CD4-positive, alpha-beta T cell treated with Interleukin-2 at 100 ng/mL for 4 hours (primary cell): Measurements from ENCODE around the gene DDX25.
A peak's percentile ranks its signal among the peaks of the same experiment; 100 is the strongest.

Source experiments
- DNase-seq: peaks from one replicate; pipeline ENCODE4 v3.0.0-alpha.2; 2020; ENCODE audit warnings: low spot score

DDX25 gene

DNA sequence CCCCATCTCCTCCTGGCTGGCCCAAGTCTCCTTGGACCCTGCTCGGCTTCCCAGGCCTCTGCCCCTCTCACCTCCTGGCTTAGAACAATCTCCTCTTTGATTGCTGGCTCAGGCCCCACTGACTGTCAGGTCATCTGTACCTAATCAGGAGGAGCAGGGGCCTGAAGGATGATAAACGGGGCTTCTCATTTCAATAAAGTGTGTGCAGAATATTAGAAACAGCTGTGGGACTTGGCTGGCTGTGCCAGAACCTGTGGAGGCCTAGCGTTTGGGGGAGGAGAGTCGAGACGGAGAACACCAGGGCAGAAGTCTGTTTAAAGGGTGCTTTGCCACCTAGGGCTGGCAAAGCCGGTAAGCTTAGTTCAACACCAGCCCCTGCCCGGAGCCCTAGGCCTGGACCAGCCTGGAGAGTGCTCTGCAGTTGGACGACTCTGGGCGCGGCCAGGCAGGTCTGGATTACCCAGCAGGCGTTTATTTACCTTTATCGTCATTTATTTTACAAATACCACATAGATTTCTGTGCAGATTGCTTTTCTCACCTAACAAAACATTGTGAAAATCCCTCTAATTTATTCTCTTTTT, 31.4 kb downstream of the DDX25 start:
- no peak for DNase-seq

DNA sequence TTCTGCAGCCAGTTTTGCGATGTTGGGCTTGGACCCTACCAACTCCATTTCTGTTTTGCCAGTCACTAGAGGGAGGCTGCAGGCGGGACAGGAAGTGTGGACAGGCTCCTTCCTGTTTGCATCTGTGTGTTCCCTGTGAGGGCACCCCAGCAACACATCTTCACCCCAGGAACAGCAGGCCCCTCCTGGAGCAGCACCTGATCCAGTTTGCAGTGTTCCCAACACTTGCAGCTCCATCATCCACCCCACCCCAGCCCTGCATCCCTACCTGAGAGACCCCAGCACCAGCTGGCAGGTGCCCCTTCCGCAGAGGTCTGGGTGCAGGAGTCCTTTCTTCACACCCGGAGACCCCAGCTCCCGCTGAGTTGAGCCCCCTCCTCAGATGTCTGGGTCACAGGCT, 34.1 kb downstream of the DDX25 start:
- DNase-seq = no peak

DNA sequence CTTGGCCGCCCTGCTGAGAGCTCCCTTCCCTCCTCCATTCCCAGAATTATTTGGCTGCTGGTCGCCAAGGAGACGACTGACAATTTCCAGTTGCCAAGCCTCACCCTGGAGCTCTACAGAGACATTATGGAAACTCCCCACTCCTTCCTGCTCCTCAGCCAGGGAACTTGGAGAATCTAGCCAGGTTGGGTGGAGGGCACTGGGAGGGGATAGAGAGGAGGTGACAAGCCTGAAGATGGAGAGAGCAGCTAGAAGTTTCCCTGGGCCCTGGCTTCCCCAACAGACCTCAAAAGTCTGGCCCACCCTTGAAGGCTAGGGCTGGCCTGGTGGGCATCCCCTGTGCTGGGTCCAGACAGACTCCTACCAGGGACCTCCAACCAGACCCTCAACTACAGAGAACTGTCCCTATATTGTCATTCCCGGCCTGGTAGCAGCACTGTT, 34.8 kb downstream of the DDX25 start:
- no peak for DNase-seq

DNA sequence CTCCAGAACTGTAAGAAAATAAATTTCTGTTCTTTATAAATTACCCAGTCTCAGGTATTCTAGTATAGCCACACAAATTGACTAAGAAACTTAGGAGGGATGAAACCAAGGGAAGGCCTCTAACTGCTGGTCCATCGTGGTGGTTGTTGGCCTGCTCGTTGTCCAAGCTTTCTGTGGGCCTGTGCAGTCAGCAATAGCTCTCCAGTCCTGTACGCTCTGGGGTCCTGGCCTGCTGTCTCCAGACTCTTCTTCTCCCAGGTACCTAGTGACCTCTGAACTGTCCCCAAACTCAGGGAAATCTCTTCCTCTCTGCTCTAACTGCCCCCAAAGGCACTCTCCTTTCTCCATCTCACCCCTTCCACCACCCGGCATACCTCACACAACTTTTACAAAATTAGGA, 35.8 kb downstream of the DDX25 start:
- DNase-seq = no peak

DNA sequence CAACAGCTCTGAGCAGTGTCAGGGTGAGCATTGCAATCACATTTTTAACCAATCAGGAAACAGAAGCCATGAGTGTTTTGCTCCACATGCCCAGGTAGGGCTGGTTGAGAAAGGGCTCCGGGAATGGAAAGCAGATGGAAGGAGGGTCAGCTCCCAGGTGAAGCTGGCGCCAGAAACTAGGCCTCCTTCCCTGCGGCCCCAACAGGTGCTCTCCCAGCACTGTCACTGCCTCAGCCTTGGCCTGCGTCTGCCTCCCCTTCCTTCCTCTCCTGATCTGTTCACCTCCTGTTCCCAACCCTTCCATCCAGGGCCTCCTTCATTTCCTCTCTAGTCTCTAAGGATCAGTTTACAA, 36.9 kb downstream of the DDX25 start:
- no peak for DNase-seq

DNA sequence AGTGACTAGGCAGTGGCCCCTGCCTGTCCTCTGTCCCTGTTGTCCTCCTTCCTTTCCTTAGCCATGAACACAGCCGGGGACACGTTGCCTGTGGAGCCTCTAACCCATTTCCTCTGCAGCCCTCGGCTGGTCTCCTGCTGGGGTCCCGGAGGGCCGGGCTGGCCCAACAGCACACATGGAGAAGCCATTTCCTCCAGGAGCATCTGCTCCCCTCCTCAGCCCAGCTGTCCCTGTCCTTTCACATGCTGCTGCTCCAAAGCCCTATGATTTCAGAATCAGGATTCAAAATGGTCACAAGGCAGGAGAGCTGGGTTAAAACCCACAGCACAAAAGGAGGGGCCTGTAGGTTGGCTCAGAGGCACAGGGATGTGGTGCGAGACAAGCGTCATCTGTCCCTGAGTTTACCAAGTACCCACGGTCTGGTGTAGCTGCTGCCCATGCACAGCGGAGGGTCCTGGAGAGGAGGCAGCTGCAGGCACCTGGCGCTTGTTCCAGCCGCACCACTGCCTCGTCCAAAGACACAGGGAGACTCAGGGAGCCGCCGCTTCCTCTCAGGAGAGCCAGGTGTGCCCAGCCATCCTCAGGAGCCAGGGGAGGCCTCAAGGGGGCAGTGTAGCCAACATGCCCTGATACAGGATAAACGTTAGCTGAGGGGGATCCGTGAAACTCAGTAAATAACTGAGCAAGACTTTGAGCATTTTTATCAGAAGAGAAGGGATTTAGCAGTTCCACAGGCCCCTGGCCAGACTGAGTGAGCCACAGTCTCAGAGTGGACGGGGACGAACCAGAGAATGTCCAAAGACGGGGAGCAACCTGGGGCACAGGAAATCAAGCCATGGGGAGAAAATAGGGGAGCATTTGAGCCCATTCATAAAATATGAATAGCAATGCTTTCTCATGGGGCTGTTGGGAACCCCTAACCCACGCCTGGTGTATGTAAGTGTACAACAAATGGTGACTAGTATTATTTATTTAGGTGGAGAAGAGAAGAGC, 37.6 kb downstream of the DDX25 start:
- peak; percentile 31 for DNase-seq

DNA sequence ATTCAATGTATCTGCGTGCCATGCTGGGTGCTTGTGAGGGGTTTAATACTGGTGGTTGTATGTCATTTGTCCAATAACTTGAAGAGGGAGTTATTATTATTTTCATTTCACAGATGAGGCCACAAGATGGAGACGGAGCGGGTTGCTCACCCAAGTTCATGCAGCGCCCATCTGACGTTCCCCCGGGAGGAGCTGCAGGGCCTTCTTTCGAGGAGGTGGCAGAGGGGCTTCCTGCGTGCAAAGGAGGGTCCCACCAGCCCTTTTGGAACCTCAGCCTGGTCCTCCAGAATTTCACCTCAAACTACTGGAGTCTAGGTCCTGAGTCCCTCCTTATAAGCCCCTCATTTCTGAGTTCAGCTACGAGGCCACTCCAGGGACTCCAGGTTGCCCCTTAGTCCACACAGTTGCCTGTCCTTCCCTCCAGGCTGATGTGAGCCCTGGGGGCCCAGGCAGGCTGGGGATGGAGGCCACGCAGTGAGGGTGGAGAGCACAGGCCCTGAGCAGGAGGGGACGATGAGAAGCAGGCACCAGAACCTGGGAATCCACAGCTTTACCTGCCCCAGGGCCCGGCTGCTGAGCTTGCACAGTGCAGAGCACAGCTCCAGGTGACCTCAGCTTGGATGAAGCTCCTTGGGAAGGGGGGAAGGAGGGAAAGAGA, 38.6 kb downstream of the DDX25 start:
- no peak for DNase-seq

DNA sequence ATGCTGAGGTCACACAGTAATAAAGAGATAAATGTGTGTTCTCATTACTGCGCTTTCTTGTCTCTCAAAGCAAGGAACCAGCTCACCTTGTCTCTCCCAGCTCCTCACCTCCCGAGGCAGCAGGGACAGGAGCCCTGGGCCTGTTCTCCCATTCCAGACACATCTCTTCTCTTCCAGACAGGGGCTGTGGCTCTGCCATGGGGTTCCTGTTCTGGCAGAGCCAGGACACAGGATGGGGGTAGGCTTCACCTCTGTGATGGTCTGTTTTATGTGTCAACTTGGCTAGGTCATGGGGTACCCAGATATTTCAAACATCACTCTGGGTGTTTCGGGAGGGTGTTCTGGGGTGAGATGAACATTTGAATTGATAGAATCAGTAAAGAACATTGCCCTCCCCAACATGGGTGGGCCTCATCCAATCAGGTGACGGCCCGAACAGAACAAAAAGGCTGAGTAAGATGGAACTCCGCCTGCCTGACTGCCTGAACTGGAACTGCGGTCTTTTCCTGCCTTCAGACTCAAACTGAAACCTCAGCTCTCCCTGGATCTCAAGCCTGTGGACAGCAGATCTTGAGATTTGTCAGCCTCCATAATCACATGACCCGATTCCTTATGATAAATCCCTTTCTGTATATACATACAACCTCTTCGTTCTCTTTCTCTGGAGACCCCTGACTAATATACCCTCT, 39.5 kb downstream of the DDX25 start:
- DNase-seq = no peak

DNA sequence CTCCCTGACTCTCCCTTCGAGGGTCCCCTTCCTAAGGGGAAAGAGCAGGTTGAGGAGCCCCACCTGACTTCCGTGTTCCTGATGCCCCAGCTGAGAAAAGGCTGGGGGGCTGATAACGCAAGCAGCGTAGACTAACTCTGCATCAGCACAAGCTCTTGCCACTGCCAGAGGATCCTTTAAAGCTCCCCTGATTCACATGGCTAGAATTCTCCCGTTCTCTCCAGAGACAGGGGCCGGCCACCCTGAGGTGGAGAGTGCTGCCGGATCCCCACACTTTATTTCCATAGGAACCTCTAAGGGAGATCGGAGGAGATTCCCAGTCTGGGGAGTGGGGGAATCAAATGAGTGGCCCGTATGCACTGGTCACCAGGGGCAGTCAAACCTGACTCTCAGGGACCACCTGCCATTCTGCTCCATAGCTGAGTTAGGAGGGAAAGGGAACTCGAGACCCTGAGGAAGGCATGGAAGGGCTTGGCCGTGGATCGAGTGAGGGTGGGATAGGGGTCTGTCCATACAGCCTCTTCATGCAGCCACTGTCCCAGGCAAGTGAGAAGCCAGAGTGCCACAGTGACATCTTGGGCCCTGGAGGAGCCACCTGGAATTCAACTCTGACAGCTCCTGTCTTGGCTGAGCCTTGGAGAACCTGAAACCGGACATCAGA, 40.2 kb downstream of the DDX25 start:
- DNase-seq = no peak

DNA sequence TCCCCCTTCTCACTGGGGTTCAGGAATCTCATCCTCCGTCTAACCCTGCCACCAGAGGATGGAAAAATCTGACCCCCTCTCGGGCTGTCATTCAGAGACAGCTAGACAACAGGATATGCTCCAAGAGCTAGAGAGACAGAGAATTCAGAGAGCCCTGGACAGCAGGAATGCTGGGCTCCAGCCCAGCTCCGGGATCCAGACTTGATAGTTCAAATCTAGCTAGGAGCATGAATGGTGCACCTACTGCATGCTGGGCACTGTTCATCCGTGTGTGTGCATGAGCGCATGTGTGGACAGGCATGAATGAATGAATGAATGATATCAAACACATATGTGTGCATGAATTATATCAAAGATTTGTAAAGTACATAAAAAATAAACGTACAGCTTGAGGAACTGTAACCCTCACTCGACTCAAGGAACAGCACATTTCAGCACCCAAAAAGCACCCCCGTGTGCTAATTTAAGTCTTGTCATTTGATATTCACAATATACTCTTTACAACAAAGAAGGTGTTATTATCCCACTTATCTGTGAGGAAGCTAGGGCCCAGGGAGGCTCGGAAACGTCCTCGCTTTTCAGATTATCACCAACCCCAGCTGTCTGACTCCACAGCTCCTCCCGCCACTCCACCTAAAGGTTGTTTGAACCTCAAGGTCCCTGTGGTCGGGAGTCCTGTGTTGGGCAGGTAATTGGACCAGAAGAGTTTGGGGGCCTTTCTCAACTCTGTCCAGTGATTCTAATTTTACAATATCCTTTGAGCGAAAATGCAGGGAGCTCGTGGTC, 40.9 kb downstream of the DDX25 start:
- DNase-seq = no peak

DNA sequence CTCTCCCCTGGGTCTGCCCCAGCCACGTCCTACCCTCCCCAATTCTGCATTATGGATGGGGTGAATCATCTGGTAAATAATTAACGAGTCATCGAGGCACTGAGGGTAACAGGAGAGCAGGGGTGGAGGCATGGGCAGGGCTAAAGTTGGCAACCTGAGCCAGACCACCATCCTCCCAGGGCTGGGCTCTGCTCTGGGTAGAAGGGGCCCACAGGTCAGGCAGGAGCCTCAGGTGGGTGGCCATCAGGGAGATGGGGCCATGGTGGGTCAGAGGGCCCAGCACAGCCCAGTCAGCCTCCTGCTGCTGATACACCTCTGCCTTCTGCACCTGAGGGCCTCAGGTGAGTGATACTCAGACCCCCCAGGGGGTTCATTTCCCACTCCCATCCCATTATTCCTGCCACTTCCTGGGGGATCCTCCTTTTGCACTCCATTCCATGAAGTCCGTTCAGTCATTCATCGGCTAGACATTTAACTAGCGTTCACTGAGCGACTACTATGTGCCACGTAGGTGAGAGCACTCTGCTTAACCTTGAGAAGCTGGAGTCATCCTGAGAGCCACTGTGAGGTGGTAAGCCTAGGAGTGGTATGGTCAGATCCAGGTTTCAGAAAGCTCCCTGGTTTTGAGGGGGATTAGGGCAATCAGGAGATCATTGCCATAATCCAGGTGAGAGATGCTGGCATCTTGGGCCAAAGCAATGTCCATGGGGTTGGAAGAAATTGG, 41.7 kb downstream of the DDX25 start, which contains the start of gene VSIG10L2:
Gene VSIG10L2 (plus strand): TSS at position 248 of the 724 bp plus-strand sequence. CDS start 12 bp downstream, at position 260.
- no peak for DNase-seq

DNA sequence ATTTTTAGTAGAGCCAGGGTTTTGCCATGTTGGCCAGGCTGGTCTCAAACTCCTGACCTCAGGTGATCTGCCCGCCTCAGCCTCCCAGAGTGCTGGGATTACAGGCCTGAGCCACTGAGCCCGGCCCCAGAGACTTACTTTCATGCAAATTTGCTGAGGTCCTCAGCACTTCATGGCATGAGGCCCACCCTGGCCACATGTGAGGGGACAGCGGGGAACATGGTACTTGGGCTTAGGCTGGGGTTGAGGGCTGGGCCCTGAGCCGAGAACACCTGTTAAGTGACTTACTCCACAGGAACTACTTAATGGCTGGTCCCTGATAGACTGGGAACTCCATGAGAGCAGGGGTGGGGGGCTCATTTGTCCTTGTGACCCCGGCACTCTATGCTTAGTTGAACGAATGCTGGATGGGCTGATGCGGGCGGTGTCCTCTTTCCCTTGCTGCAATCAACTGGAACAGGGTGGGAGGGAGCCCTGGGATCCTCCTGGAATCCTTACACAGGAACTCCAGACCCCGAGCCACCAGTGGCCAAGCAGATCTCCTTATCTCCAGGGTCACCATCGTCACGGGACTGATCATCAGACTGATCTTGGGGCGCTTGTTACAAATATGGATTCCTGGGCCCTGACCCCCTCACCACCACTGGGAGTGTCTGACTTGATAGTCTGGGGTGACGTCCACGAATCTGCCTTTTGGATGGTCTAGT, 42.6 kb downstream of the DDX25 start:
- no peak for DNase-seq

DNA sequence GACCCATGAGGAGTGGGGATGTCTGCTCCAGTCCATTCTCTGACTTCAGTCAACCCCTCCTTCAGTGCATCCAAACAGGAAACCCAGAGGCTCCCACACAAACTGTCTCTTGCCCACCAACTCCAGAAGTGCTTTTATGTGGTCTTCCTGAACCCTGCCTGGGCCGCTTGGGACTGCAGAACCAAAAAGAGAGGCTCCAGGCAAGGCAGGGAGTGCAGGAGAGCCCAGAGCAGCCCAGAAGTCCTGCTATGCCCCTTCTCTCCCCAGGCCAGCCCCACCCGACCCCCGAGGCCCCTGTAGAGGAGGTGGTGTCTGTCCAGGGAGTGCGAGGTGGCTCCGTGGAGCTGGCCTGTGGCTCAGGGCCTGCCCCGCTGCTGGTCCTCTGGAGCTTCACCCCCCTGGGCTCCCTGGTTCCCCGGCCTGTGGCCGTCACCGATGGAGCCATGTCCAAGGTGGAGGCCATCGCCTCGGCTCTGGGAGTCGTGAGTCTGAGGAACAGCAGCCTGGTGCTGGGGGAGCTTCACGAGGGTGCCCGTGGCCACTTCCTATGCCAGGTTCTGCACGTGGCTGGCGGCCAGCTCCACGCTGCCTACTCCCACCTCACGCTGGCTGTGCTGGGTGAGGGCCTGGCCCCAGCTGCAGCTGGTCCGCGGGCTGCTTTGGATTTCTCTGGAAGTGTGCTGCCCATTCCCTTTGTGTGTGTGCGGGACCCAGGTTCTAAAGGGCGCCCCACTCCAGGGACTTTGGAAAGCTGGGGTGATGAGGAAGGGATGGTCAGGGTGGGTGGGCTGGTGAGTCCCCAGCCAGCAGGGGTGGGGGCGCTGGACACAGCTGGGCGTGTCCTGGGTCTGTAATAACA, 43.3 kb downstream of the DDX25 start:
- DNase-seq = no peak

DNA sequence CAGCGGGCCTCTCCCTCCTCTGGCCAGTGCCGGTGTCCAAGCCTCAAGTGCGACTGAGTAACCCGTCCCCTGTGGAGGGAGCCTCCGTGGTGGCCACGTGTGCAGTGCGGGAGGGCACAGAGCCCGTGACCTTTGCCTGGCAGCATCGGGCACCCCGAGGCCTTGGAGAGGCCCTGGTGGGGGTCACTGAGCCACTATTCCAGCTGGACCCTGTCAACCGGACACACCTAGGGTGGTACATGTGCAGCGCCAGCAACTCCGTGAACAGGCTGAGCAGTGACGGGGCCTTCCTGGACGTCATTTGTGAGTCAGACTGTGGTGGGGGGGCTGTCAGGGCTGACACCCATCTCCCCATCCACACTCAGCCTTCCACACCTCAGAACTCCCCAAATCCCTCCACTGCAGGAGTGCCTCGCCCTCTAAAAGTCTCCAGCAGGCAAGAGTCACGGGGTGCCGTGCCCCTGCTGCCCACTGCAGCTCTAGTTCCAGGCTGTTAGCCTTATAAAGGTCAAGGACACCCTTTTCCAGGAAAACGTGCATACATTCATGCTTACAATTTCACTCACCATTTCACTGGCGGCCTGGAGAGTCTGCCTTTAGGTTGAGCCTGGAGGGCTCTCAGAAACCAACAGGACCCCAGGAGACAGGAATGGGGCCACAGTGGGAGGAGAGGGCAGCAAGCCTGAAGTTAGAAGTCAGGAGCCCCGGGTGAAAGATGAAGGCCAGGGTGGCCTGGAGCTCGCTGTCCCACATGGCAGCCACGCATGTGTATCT, 44.2 kb downstream of the DDX25 start:
- no peak for DNase-seq

DNA sequence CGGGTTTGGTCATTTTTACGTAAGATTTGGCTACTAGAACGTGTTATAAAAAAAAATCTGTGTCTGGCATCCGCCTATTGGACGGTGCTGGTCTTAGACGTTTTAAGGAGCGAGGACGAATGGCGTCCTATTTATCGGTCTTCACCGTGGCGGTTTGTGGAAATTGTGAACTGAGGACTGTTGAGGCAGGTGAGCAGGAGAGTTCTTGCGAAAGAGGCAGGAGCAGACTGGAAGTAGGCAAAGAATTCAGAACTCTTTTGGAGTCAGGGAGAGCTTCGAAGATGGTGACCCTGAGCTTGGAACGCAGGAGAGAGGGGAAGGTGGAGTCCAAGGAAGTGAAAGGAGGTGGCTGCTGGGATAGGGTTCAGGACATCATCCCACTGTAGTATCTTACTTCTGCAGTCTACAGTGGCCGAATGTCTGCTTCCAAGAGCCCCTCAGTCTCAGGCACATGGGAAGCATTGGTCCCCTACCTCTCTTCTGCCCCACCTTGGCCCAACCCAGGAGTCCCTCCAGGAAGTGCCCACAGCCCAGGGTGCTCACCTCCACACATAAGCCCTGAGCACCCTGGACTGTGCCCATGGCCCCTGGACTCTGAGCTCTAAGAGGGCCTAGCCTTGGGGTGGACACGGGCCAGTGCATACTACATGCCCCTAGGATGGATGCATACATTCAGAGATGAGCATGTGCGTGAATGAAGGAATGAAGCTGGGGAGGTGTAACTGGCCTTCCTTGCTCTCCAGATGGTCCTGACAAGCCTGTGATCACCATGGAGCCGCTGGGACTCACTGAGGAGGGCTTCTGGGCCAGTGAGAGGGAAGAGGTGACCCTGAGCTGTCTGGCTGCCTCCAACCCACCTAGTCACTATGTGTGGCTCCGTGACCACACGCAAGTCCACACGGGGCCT, 45.2 kb downstream of the DDX25 start:
- no peak for DNase-seq

DNA sequence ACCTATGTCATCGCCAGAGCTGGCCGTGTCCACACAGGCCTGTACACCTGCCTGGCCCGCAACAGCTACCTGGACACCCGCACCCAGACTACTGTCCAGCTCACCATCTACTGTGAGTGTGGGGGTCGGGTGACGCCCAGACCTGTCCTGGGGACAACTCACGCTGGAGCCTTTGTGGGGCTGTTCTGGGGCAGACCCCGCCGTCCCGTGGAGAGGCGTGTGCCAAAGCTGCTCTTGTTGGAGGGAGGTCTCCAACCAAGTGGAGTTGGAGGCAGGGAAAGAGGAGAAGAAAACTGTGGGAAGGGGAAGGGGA, 45.8 kb downstream of the DDX25 start:
- no peak for DNase-seq
